Right cardiac atrium (tissue), 5 donors: Measurements from ENCODE around the gene FGF14. TPM values are rescaled to one million over a fixed set of nuclear protein-coding genes. Genes with fewer than 3 reads are reported as not detected.

Experiments
- ATAC-seq, 2 donors: fragments of 200-7000 bp; cut with Tn5 transposase; one replicate each; pipeline versions ENCODE4 v1.8.0 to v1.9.1; 2020; ENCODE audit warnings: moderate library complexity in 2 of 2, mild to moderate bottlenecking in 1 of 2
- DNase-seq, 3 donors: peaks; one replicate each; pipeline ENCODE4 v3.0.0-alpha.2; 2020
- H3K27ac ChIP-seq: one replicate; pipeline ENCODE4 v1.5.1; 2013; ENCODE audit warnings: mild to moderate bottlenecking, low read length, control low read depth, moderate library complexity
- H3K27me3 ChIP-seq: one replicate; pipeline ENCODE4 v1.6.1; 2013; ENCODE audit not compliant: control insufficient read depth, insufficient read depth
- H3K4me1 ChIP-seq: one replicate; pipeline ENCODE4 v1.6.1; 2013; ENCODE audit warnings: low read length; ENCODE audit not compliant: control insufficient read depth, insufficient read depth
- H3K4me3 ChIP-seq: one replicate; pipeline ENCODE4 v1.5.1; 2013; ENCODE audit warnings: low read length, control low read depth
- H3K9me3 ChIP-seq: one replicate; pipeline ENCODE4 v1.6.1; 2013; ENCODE audit warnings: low read length; ENCODE audit not compliant: control insufficient read depth
- WGBS: extraction: QIAGEN DNeasy Blood & Tissue Kit; methylation state at CpG from one replicate; pipeline ENCODE4 v1.1.7; 2013; 5-methylcytosine and 5-hydroxymethylcytosine counted together
- intact Hi-C, 4 donors: fragments of 100-400 bp; cut with DNase I; formaldehyde crosslinking; loops; one replicate each; pipeline versions ENCODE4 v1.11.0 to v1.14.0; 2022 to 2023
- polyA plus RNA-seq: library from polyadenylated mRNA; stranded (reverse); fragments of 200-250 nt; gene quantifications from one replicate; pipeline ENCODE4 v1.2.3, GENCODE V29; 2013
- total RNA-seq, 4 donors: library from RNA; stranded (reverse); fragmentation: NEBNext Ultra II Directional; extraction: Animal tissue kit (Norgen Biotek cat#: 25700); gene quantifications; one replicate each; pipeline ENCODE4 v1.2.1, GENCODE V29; 2021
- donor health status: healthy with polysubstance abuse.
- donor health status: DM: no; HTN: yes; CAD: no.
- donor health status: DM: no; HTN: no; CAD: no.
- donor health status: DM: no; HTN: yes; CAD: no; lungs with severe emphysema.
- donor health status: DM: yes; HTN: yes; CAD: no.

The FGF14 gene
- total and polyA plus RNA-seq, 5 donors, result 0.54 to 4.9 (median 3.0) TPM

DNA sequence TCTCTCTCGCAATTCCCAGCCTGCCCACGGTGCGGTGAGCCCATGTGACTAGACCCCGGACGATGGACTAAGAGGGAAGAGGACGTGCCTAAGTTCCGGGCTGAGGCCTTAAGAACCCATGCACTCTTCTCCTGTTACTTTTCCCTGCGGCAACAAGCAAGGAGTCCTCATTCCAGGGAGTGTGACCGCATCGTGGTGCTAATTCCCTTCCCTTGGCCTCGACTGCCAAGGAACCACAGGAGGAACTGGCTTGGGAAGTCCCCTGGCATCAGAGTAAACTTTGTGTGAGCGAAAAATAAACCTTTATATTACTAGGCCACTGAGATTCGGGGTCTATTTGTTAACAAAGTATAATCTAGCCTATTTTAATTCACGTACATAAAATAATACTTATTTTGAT is 34.0 kb downstream of the FGF14 start:
- ATAC-seq (no peak), DNase-seq (no peak)
- H3K27ac ChIP-seq, result no peak overlapping the region
- H3K4me3 ChIP-seq, result no peak overlapping the region
- no peaks in the 10 kb centered on the region for H3K9me3 ChIP-seq
- H3K27me3 ChIP-seq, result no peaks in the 10 kb centered on the region
- WGBS, result 86% methylated on average over 14 of the region's 14 CpGs
- intact Hi-C loops, result no loop called here
- no peaks in the 10 kb centered on the region for H3K4me1 ChIP-seq

DNA sequence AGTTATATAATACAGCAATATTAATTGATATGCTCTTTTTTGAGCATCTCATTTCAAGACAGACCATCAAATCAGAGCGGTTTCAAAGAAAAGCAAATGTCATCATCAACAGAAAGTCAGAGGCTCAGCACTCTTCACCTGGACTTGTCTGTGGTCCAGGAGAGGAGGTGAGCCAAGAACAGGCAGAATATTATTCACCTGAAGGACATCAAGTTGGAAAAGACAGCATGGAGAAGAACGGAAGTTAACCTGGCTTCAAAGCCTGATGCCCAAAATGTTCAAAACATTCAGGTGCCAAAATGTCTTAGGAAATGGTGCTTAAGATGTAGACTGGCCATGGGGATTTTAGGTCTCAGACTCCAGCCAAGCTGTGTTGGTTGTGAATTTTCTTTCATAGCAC is 40.7 kb downstream of the FGF14 start:
- Histone ChIP-seq H3K27ac (no peak overlapping the region), H3K4me3 (no peak overlapping the region), H3K27me3 (no peaks in the 10 kb centered on the region), H3K9me3 (no peaks in the 10 kb centered on the region), H3K4me1 (no peaks in the 10 kb centered on the region)
- ATAC-seq, result no peak
- WGBS, result 93% methylated on average over 2 of the region's 2 CpGs
- intact Hi-C loops, result no loop called here
- DNase-seq, result no peak

DNA sequence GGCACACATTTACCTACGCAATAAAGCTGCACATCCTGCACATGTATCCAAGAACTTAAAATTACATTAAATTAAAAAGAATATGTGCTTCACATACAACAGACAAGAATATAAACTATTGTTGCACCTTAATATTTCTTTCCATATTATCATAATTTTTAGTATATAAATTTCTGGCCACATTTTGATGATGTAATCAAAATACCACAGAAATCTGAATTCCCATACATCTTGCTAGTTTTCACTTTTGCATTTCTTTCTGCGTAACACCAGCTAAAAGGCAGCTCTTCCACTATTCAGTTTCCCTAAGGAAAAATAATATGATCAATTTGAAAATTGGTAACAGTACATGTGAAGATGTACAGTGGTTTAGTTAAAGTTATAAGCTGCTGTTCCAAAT is 42.6 kb downstream of the FGF14 start:
- no peak for DNase-seq
- WGBS, result 92% methylated on average over 2 of the region's 2 CpGs
- Histone ChIP-seq H3K27me3 (no peaks in the 10 kb centered on the region), H3K4me1 (no peaks in the 10 kb centered on the region), H3K27ac (no peak overlapping the region), H3K4me3 (no peak overlapping the region), H3K9me3 (no peaks in the 10 kb centered on the region)
- intact Hi-C loops, result no loop called here
- ATAC-seq, result no peak

- Histone ChIP-seq H3K27me3 (no peaks in the 10 kb centered on the region), H3K4me3 (no peak overlapping the region), H3K27ac (no peak overlapping the region), H3K9me3 (no peaks in the 10 kb centered on the region), H3K4me1 (no peaks in the 10 kb centered on the region)
- ATAC-seq (no peak), DNase-seq (no peak)
- WGBS, result 77% methylated on average over 3 of the region's 3 CpGs
- intact Hi-C loops, result no loop called here
Observed at GRCh38 chr13:102355251-102355650, 46.6 kb downstream of the FGF14 start.

DNA sequence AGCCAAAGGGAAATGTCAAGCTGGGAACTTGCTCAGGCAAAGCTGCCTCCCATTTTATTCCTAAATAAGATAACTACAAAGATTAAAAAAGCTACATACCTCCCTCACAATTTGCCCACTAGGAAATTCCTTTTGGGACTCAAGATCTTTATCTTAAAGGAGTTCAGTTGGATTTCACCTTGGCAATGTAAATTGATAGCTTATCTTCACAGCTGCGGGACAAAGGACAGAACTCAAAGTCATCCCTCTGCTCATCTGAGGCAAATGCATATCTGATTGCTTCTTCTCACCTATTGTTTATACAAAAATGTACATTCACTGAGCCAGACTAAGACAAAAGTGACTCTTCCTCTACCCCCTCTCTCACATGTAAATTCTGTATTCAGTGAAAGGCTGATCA is 47.8 kb downstream of the FGF14 start:
- 68% methylated on average over 1 of the region's 1 CpG for WGBS
- no peak for ATAC-seq
- intact Hi-C loops, result no loop called here

DNA sequence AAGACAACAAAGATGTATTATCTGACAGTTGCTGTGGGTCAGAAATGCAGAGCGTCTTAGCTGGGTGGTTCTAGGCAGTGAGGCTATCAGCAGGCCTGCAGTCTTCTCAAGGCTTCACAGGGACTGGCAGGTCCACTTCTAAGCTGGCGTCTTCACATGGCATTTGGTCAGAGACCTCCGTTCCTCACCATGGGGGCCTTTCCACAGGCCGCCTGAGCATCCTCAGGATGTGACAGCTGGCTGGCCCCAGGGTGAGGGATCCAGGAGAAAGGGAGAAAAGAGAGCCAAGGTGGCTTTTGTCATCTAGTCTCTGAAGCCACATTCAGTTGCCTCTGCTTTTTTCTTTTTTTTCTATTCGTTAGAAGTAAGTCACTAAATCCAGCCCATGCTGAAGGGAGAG is 50.3 kb downstream of the FGF14 start:
- ATAC-seq (no peak), DNase-seq (peak in 1 of 3 donors; percentile 14)
- no peaks in the 10 kb centered on the region for H3K27me3 ChIP-seq
- WGBS, result 70% methylated on average over 5 of the region's 5 CpGs
- no peaks in the 10 kb centered on the region for H3K4me1 ChIP-seq
- H3K4me3 ChIP-seq, result no peak overlapping the region
- H3K27ac ChIP-seq, result no peak overlapping the region
- H3K9me3 ChIP-seq, result no peaks in the 10 kb centered on the region
- intact Hi-C loops, result no loop called here

More for the DNA sequence above, 47.8 kb downstream of the FGF14 start:
- no peaks in the 10 kb centered on the region for H3K4me1 ChIP-seq
- H3K27me3 ChIP-seq, result no peaks in the 10 kb centered on the region
- no peak overlapping the region for H3K27ac ChIP-seq
- no peaks in the 10 kb centered on the region for H3K9me3 ChIP-seq
- DNase-seq, result no peak
- H3K4me3 ChIP-seq, result no peak overlapping the region

GRCh38 chr13:102347490-102347889 is 54.4 kb downstream of the FGF14 start:
- intact Hi-C loops, result no loop called here
- 79% methylated on average over 7 of the region's 7 CpGs for WGBS

GRCh38 chr13:102346769-102347168 is 55.1 kb downstream of the FGF14 start:
- ATAC-seq (no peak), DNase-seq (no peak)
- intact Hi-C loops, result no loop called here
- Histone ChIP-seq H3K4me1 (no peaks in the 10 kb centered on the region), H3K27me3 (no peaks in the 10 kb centered on the region), H3K9me3 (no peaks in the 10 kb centered on the region), H3K27ac (no peak overlapping the region), H3K4me3 (no peak overlapping the region)
- WGBS, result 82% methylated on average over 5 of the region's 5 CpGs

More at GRCh38 chr13:102347490-102347889, 54.4 kb downstream of the FGF14 start:
- Histone ChIP-seq H3K27me3 (no peaks in the 10 kb centered on the region), H3K9me3 (no peaks in the 10 kb centered on the region), H3K4me3 (no peak overlapping the region), H3K4me1 (no peaks in the 10 kb centered on the region), H3K27ac (no peak overlapping the region)
- DNase-seq (no peak), ATAC-seq (no peak)

GRCh38 chr13:102344410-102344809 is 57.4 kb downstream of the FGF14 start:
- intact Hi-C loops, result no loop called here
- no peak for DNase-seq
- no peak for ATAC-seq

DNA sequence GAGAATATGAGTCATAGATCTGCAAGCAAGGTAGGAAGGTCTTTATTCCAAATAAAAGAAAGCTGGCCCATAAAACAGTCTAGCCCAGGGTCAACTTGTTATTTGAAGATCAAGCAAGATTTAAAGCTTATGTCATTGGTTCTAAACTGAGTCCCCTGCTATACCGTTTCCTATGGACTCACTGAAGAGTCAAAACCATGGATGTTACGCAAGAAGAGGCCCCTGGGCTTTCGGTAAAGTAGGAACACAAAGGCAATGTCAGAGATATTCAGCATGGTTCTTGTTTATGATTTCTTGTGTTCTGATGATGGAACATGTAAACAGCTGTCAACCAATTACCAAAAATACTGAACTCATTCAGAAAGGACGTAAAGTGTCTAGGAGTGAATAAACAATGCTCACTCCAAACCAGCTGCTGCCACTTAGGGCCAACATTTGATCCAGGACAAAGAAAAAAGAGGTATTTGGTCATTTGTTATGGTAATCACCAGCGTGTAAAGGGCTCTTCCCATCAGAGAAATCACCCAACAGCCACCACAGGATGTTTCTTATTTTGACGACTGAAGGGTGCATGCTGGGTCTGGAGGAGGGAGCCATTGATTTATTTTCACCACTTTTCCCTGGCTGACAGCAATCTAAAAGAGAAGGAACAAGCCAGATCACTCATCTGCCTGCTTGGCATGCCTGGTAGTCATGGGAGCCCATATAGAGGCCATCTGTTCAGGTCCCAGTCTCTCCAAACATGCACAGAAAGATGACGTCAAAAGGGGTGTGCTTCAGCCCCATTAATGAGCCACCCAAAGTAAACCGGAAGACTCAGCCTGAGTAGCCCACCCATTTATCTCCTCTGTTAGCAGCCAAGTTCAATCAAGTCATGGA is 68.3 kb downstream of the FGF14 start:
- no peaks in the 10 kb centered on the region for H3K9me3 ChIP-seq
- ATAC-seq (no peak), DNase-seq (no peak)
- intact Hi-C loops, result no loop called here
- no peak overlapping the region for H3K27ac ChIP-seq
- H3K27me3 ChIP-seq, result no peaks in the 10 kb centered on the region
- H3K4me3 ChIP-seq, result no peak overlapping the region
- WGBS, result 74% methylated on average over 8 of the region's 8 CpGs
- no peaks in the 10 kb centered on the region for H3K4me1 ChIP-seq

More at GRCh38 chr13:102344410-102344809, 57.4 kb downstream of the FGF14 start:
- H3K4me3 ChIP-seq, result no peak overlapping the region
- no peaks in the 10 kb centered on the region for H3K27me3 ChIP-seq
- no peaks in the 10 kb centered on the region for H3K9me3 ChIP-seq
- no peaks in the 10 kb centered on the region for H3K4me1 ChIP-seq
- no peak overlapping the region for H3K27ac ChIP-seq

- Histone ChIP-seq H3K4me1 (no peaks in the 10 kb centered on the region), H3K27me3 (no peaks in the 10 kb centered on the region), H3K27ac (no peak overlapping the region), H3K9me3 (no peaks in the 10 kb centered on the region), H3K4me3 (no peak overlapping the region)
- ATAC-seq (peak in 1 of 2 donors; percentile 31), DNase-seq (no peak)
- intact Hi-C loops, result no loop called here
- WGBS, result 65% methylated on average over 1 of the region's 1 CpG
Observed at GRCh38 chr13:102328909-102329308, 72.9 kb downstream of the FGF14 start.
